ENCODE measurements around the gene NRP1.

The NRP1 gene

GRCh38 chr10:33187427-33187999 is 147.0 kb downstream of the NRP1 start:
- Histone ChIP-seq H3K9me3 (replicated peaks; ENCODE audit: insufficient read depth, low read length) (no peaks in the 10 kb centered on the region), H3K27ac (ENCODE audit: low read length) (no peak overlapping the region), H2AFZ (ENCODE audit: low read length) (no peak overlapping the region), H3F3A (ENCODE audit: insufficient read depth, low read length) (no peaks in the 10 kb centered on the region), H3K9me2 (replicated peaks; ENCODE audit: insufficient read depth, low read length) (no peaks in the 10 kb centered on the region), H3K9ac (ENCODE audit: low read length) (no peak overlapping the region), H3K4me3 (ENCODE audit: low read length) (no peak overlapping the region), H3K36me3 (replicated peaks; ENCODE audit: insufficient read depth, low read length) (no peaks in the 10 kb centered on the region), H4K20me1 (ENCODE audit: insufficient read depth, low read length) (no peaks in the 10 kb centered on the region), H3K79me2 (ENCODE audit: low read length) (no peaks in the 10 kb centered on the region), H3K27me3 (replicated peaks; ENCODE audit: insufficient read depth, low read length) (no peaks in the 10 kb centered on the region), H3K4me1 (ENCODE audit: low read length) (no peaks in the 10 kb centered on the region), H3K4me2 (ENCODE audit: low read depth, low read length) (no peak overlapping the region)
- DNase-seq: no peak
- no peak for TF ChIP-seq EZH2 (optimal IDR thresholded peaks at IDR 0.05; ENCODE audit: low read depth, low read length)
- no peak for TF ChIP-seq EZH2phosphoT487 (IDR thresholded peaks at IDR 0.05; ENCODE audit: low read length)
- no peak for TF ChIP-seq CTCF (IDR thresholded peaks at IDR 0.05; ENCODE audit: low read length)

- Histone ChIP-seq H3F3A (ENCODE audit: insufficient read depth, low read length) (no peaks in the 10 kb centered on the region), H4K20me1 (ENCODE audit: insufficient read depth, low read length) (no peaks in the 10 kb centered on the region), H3K4me3 (ENCODE audit: low read length) (no peak overlapping the region), H3K4me1 (ENCODE audit: low read length) (no peaks in the 10 kb centered on the region), H3K36me3 (replicated peaks; ENCODE audit: insufficient read depth, low read length) (no peaks in the 10 kb centered on the region), H3K27ac (ENCODE audit: low read length) (no peak overlapping the region), H3K79me2 (ENCODE audit: low read length) (no peaks in the 10 kb centered on the region), H3K9me3 (replicated peaks; ENCODE audit: insufficient read depth, low read length) (no peaks in the 10 kb centered on the region), H3K27me3 (replicated peaks; ENCODE audit: insufficient read depth, low read length) (no peaks in the 10 kb centered on the region), H2AFZ (ENCODE audit: low read length) (no peak overlapping the region), H3K4me2 (ENCODE audit: low read depth, low read length) (no peak overlapping the region), H3K9ac (ENCODE audit: low read length) (no peak overlapping the region), H3K9me2 (replicated peaks; ENCODE audit: insufficient read depth, low read length) (no peaks in the 10 kb centered on the region)
- no peak for DNase-seq
- no peak for TF ChIP-seq EZH2 (optimal IDR thresholded peaks at IDR 0.05; ENCODE audit: low read depth, low read length)
- no peak for TF ChIP-seq CTCF (IDR thresholded peaks at IDR 0.05; ENCODE audit: low read length)
- TF ChIP-seq EZH2phosphoT487 (IDR thresholded peaks at IDR 0.05; ENCODE audit: low read length): no peak
Measured at GRCh38 chr10:33186150-33186549, 148.3 kb downstream of the NRP1 start.

DNA sequence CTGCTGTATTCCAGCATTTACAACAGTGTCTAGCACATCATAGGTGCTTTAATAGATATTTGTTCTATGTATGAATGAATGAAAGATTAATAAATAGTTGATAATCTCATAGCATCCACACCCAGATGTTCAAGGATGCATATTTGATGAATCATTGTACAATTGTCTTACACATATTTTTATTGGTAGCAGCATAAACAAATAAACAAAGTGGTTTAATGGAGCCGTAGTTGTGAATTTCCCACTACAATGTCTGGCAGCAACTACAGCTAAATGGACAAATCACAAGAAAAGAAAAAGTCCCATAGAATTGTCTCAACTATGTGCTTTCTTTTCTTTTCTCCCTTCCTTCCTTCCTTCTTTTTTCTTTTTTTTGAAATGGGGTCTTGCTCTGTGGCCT is 150.8 kb downstream of the NRP1 start:
- TF ChIP-seq EZH2 (optimal IDR thresholded peaks at IDR 0.05; ENCODE audit: low read depth, low read length): no peak
- TF ChIP-seq CTCF (IDR thresholded peaks at IDR 0.05; ENCODE audit: low read length): no peak
- no peak for TF ChIP-seq EZH2phosphoT487 (IDR thresholded peaks at IDR 0.05; ENCODE audit: low read length)
- Histone ChIP-seq H3K9me2 (replicated peaks; ENCODE audit: insufficient read depth, low read length) (no peaks in the 10 kb centered on the region), H3K9ac (ENCODE audit: low read length) (no peak overlapping the region), H4K20me1 (ENCODE audit: insufficient read depth, low read length) (no peaks in the 10 kb centered on the region), H3K9me3 (replicated peaks; ENCODE audit: insufficient read depth, low read length) (no peaks in the 10 kb centered on the region), H3K79me2 (ENCODE audit: low read length) (no peaks in the 10 kb centered on the region), H3K4me1 (ENCODE audit: low read length) (no peaks in the 10 kb centered on the region), H3K4me2 (ENCODE audit: low read depth, low read length) (no peak overlapping the region), H3K27ac (ENCODE audit: low read length) (no peak overlapping the region), H2AFZ (ENCODE audit: low read length) (no peak overlapping the region), H3F3A (ENCODE audit: insufficient read depth, low read length) (no peaks in the 10 kb centered on the region), H3K4me3 (ENCODE audit: low read length) (no peak overlapping the region), H3K36me3 (replicated peaks; ENCODE audit: insufficient read depth, low read length) (no peaks in the 10 kb centered on the region), H3K27me3 (replicated peaks; ENCODE audit: insufficient read depth, low read length) (no peaks in the 10 kb centered on the region)
- no peak for DNase-seq
